CD4-positive, alpha-beta T cell treated with Interleukin-12 subunit alpha and Interleukin-12 subunit beta, for 1 hour (primary cell): Measurements from ENCODE around the gene CSGALNACT2.

Experiments used
- DNase-seq: peaks from one replicate; pipeline ENCODE4 v3.0.0-alpha.2; 2020

CSGALNACT2 gene

GRCh38 chr10:43230909-43231522 is 92.8 kb downstream of the CSGALNACT2 start:
- no peak for DNase-seq

- DNase-seq: peak; percentile 54
Measured at GRCh38 chr10:43231523-43232078, 93.4 kb downstream of the CSGALNACT2 start.

DNA sequence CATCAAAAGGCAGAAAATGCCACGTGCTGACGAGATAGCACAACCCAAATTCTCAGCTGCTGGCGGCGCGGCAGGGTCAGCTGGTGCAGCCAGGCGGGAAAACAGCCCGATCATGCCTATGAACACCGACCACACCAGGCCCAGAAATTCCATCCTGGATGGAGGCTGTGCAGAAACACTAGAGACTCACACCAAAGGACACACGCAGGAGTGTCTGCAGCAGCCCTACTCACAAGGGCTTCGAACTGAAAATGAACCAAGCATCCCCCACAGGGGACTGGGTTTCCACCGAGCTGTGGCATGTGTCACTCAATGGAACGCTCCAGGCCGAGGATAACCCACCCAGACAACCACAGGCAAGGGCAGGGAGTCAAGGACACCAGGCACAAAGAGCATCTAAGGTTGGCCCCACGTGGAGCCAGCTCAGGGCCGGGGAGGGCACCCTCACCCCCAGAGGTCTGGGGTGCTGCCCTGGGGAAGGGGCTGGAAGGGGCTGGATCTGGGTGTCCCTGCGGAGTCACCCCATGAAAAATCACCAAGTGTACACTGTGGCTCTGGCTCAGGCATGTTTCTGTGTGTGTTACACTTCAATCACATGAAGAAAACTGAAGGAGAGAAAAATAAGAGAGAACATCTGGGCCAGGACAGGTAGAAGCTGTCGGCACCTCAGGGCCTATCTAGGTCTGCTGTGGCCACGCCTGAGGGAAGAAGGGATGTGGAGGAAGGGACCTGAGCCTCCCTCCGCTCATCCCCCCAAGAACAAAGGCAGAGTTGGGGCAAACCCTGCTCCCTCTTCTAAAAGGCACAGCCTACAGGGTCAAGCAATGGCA is 95.6 kb downstream of the CSGALNACT2 start:
- DNase-seq: no peak

- no peak for DNase-seq
Measured at GRCh38 chr10:43234471-43235041, 96.3 kb downstream of the CSGALNACT2 start.
